HEK293 (cell line): Measurements from ENCODE around the gene RFX4.

ENCODE experiments used
- GLIS2 ChIP-seq: fragments of 450-650 bp; formaldehyde crosslinking; IDR thresholded peaks from 2 replicates; pipeline ENCODE4 v1.5.1; 2016; ENCODE audit warnings: missing biosample characterization, missing genetic modification characterization
- HIC1 ChIP-seq: fragments of 450-650 bp; formaldehyde crosslinking; IDR thresholded peaks from 2 replicates; pipeline ENCODE4 v1.5.1; 2016; ENCODE audit warnings: missing biosample characterization, missing genetic modification characterization
- KLF10 ChIP-seq: fragments of 450-650 bp; IDR thresholded peaks from 2 replicates; pipeline ENCODE4 v1.5.1; 2018; ENCODE audit warnings: missing biosample characterization, mild to moderate bottlenecking, missing genetic modification characterization
- KLF7 ChIP-seq: fragments of 450-650 bp; formaldehyde crosslinking; IDR thresholded peaks from 2 replicates; pipeline ENCODE4 v1.5.1; 2016; ENCODE audit warnings: missing biosample characterization, missing genetic modification characterization, borderline replicate concordance
- KLF9 ChIP-seq: fragments of 450-650 bp; formaldehyde crosslinking; IDR thresholded peaks from 2 replicates; pipeline ENCODE4 v1.5.1; 2016; ENCODE audit warnings: missing biosample characterization, missing genetic modification characterization, low read depth
- ZEB2 ChIP-seq: fragments of 450-650 bp; formaldehyde crosslinking; IDR thresholded peaks from 2 replicates; pipeline ENCODE4 v1.5.1; 2016; ENCODE audit warnings: missing biosample characterization, missing genetic modification characterization
- ZNF10 ChIP-seq: fragments of 450-650 bp; formaldehyde crosslinking; IDR thresholded peaks from 2 replicates; pipeline ENCODE4 v1.5.1; 2017; ENCODE audit warnings: missing biosample characterization, missing genetic modification characterization
- ZNF138 ChIP-seq: fragments of 450-650 bp; formaldehyde crosslinking; IDR thresholded peaks from 2 replicates; pipeline ENCODE4 v1.5.1; 2016; ENCODE audit warnings: missing biosample characterization, missing genetic modification characterization, borderline replicate concordance
- ZNF202 ChIP-seq: fragments of 450-650 bp; formaldehyde crosslinking; IDR thresholded peaks from 2 replicates; pipeline ENCODE4 v1.5.1; 2016; ENCODE audit warnings: missing biosample characterization, missing genetic modification characterization, borderline replicate concordance
- ZNF211 ChIP-seq: fragments of 450-650 bp; formaldehyde crosslinking; IDR thresholded peaks from 2 replicates; pipeline ENCODE4 v1.5.1; 2016; ENCODE audit warnings: low read depth, missing biosample characterization, missing genetic modification characterization
- ZNF214 ChIP-seq: fragments of 450-650 bp; formaldehyde crosslinking; IDR thresholded peaks from 2 replicates; pipeline ENCODE4 v1.5.1; 2017; ENCODE audit warnings: missing biosample characterization, mild to moderate bottlenecking, missing genetic modification characterization, borderline replicate concordance
- ZNF24 ChIP-seq: fragments of 450-650 bp; formaldehyde crosslinking; IDR thresholded peaks from 2 replicates; pipeline ENCODE4 v1.5.1; 2016; ENCODE audit warnings: missing biosample characterization, missing genetic modification characterization
- ZNF248 ChIP-seq: fragments of 450-650 bp; formaldehyde crosslinking; IDR thresholded peaks from 2 replicates; pipeline ENCODE4 v1.5.1; 2017; ENCODE audit warnings: missing biosample characterization, missing genetic modification characterization
- ZNF280D ChIP-seq: fragments of 450-650 bp; formaldehyde crosslinking; IDR thresholded peaks from 2 replicates; pipeline ENCODE4 v1.5.1; 2016; ENCODE audit warnings: missing biosample characterization, missing genetic modification characterization
- ZNF350 ChIP-seq: fragments of 450-650 bp; formaldehyde crosslinking; IDR thresholded peaks from 2 replicates; pipeline ENCODE4 v1.5.0; 2017; ENCODE audit warnings: missing biosample characterization, mild to moderate bottlenecking, missing genetic modification characterization
- ZNF354C ChIP-seq: fragments of 450-650 bp; formaldehyde crosslinking; IDR thresholded peaks from 2 replicates; pipeline ENCODE4 v1.5.1; 2016; ENCODE audit warnings: missing biosample characterization, missing genetic modification characterization, low read depth, borderline replicate concordance
- ZNF518A ChIP-seq: fragments of 450-650 bp; formaldehyde crosslinking; conservative IDR thresholded peaks from 2 replicates; pipeline ENCODE4 v1.5.1; 2016; ENCODE audit warnings: low read depth, missing biosample characterization, missing genetic modification characterization
- ZNF585B ChIP-seq: fragments of 450-650 bp; formaldehyde crosslinking; IDR thresholded peaks from 2 replicates; pipeline ENCODE4 v1.5.1; 2016; ENCODE audit warnings: missing biosample characterization, missing genetic modification characterization
- ZNF747 ChIP-seq: fragments of 450-650 bp; formaldehyde crosslinking; IDR thresholded peaks from 2 replicates; pipeline ENCODE4 v1.5.1; 2016; ENCODE audit warnings: missing biosample characterization, missing genetic modification characterization
- TF ChIP-seq, protein P1 (sequence below): fragments of 450-650 bp; formaldehyde crosslinking; IDR thresholded peaks from 2 replicates; pipeline ENCODE4 v1.5.1; 2016; ENCODE audit warnings: missing biosample characterization, missing genetic modification characterization
- TF ChIP-seq, protein P2 (sequence below): fragments of 450-650 bp; formaldehyde crosslinking; IDR thresholded peaks from 2 replicates; pipeline ENCODE4 v1.5.1; 2016; ENCODE audit warnings: missing biosample characterization, missing genetic modification characterization
- TF ChIP-seq, protein P3 (sequence below): fragments of 450-650 bp; formaldehyde crosslinking; IDR thresholded peaks from 2 replicates; pipeline ENCODE4 v1.5.1; 2017; ENCODE audit warnings: missing biosample characterization, missing genetic modification characterization

RFX4 gene

DNA sequence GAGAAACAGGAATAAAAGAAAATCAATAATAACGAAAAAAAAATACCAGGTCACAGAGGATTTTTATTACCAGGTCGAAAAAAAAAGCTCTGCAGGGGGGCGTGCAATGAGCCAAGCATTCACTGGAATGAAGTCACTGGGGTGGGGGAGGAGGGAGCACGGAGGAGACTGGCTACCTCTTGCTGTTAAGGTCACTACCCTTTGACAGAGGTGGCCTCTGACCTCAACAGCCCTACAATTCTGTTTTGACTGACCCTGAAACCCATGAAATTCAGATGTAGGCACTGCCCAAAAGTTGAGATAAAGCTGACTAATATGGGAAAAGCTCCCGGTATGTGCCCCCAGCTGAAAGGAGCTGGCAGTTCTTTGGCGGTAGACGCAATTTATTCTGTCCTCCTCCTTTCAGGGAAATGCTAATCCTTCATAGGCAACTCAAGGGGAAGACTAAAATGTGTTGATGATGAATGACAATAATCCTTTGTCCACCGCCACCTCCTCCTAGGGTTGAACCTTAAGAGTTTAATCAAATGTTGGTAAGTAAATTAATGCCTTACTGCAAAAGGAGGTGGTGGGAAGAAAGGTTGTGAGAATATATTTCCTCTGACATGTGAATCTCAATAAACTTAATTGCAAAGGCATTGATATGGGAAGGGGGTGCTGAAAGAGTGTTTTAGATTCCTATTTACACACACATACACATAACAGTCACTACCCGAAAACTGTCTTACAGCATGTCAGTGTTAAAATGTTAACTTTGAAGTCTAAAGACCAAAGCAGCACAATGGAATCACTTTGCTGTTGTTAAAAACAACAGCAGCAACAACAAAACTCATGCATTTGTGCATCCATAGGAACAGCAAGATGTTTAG lies 185.4 kb downstream of the RFX4 start (continued):
- TF ChIP-seq, protein P1, sequence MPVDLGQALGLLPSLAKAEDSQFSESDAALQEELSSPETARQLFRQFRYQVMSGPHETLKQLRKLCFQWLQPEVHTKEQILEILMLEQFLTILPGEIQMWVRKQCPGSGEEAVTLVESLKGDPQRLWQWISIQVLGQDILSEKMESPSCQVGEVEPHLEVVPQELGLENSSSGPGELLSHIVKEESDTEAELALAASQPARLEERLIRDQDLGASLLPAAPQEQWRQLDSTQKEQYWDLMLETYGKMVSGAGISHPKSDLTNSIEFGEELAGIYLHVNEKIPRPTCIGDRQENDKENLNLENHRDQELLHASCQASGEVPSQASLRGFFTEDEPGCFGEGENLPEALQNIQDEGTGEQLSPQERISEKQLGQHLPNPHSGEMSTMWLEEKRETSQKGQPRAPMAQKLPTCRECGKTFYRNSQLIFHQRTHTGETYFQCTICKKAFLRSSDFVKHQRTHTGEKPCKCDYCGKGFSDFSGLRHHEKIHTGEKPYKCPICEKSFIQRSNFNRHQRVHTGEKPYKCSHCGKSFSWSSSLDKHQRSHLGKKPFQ, result no peak
- no peak for TF ChIP-seq ZNF585B (tag by site-specific recombination)
- TF ChIP-seq, protein P2, sequence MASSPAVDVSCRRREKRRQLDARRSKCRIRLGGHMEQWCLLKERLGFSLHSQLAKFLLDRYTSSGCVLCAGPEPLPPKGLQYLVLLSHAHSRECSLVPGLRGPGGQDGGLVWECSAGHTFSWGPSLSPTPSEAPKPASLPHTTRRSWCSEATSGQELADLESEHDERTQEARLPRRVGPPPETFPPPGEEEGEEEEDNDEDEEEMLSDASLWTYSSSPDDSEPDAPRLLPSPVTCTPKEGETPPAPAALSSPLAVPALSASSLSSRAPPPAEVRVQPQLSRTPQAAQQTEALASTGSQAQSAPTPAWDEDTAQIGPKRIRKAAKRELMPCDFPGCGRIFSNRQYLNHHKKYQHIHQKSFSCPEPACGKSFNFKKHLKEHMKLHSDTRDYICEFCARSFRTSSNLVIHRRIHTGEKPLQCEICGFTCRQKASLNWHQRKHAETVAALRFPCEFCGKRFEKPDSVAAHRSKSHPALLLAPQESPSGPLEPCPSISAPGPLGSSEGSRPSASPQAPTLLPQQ (tag by site-specific recombination), result 0 out of 2 replicates have a peak, but pooled peaks have one; percentile 29
- TF ChIP-seq KLF7 (tag by site-specific recombination), result no peak
- no peak for TF ChIP-seq ZNF214 (tag by site-specific recombination)
- TF ChIP-seq ZNF138 (tag by site-specific recombination), result no peak
- peak; percentile 54; the same call in 1 of the 2 replicates for TF ChIP-seq HIC1 (tag by site-specific recombination)
- peak; percentile 57; the same call in 1 of the 2 replicates for TF ChIP-seq ZNF24 (tag by site-specific recombination)
- no peak for TF ChIP-seq ZNF747 (tag by site-specific recombination)
- TF ChIP-seq ZNF518A, result 0 out of 2 replicates have a peak, but pooled peaks have one; percentile 19
- TF ChIP-seq KLF10 (tag by site-specific recombination), result no peak; the same call in 1 of the 2 replicates
- TF ChIP-seq, protein P3, sequence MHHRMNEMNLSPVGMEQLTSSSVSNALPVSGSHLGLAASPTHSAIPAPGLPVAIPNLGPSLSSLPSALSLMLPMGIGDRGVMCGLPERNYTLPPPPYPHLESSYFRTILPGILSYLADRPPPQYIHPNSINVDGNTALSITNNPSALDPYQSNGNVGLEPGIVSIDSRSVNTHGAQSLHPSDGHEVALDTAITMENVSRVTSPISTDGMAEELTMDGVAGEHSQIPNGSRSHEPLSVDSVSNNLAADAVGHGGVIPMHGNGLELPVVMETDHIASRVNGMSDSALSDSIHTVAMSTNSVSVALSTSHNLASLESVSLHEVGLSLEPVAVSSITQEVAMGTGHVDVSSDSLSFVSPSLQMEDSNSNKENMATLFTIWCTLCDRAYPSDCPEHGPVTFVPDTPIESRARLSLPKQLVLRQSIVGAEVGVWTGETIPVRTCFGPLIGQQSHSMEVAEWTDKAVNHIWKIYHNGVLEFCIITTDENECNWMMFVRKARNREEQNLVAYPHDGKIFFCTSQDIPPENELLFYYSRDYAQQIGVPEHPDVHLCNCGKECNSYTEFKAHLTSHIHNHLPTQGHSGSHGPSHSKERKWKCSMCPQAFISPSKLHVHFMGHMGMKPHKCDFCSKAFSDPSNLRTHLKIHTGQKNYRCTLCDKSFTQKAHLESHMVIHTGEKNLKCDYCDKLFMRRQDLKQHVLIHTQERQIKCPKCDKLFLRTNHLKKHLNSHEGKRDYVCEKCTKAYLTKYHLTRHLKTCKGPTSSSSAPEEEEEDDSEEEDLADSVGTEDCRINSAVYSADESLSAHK (tag by site-specific recombination), result 0 out of 2 replicates have a peak, but pooled peaks have one; percentile 11
- TF ChIP-seq ZNF10 (tag by site-specific recombination), result no peak
- no peak for TF ChIP-seq ZNF202 (tag by site-specific recombination)
- no peak for TF ChIP-seq ZNF211 (tag by site-specific recombination)
- TF ChIP-seq KLF9 (tag by site-specific recombination), result no peak; the same call in 1 of the 2 replicates
- TF ChIP-seq ZNF280D (tag by site-specific recombination), result no peak
- no peak for TF ChIP-seq ZNF248
- no peak for TF ChIP-seq ZNF354C (tag by site-specific recombination)
- peak; percentile 42; the same call in 1 of the 2 replicates for TF ChIP-seq GLIS2 (tag by site-specific recombination)
- TF ChIP-seq ZEB2 (tag by site-specific recombination), result peak; percentile 71
- no peak for TF ChIP-seq ZNF350
